ENCODE results near the gene SPG7. TPM values are rescaled to one million over a fixed set of nuclear protein-coding genes. Genes with fewer than 3 reads are reported as not detected.

Gene SPG7
- total RNA-seq, 1 experiment from 2014 or later = 160 TPM

GRCh38 chr16:89476379-89476778 lies 31.8 kb upstream of the SPG7 start:
- Histone ChIP-seq H3K79me2 (ENCODE audit: low read depth) (peaks cover 100% of the 10 kb centered on the region), H3K4me3 (0 out of 2 replicates have a peak overlapping the region, but pooled peaks have one; percentile 8), H3F3A (ENCODE audit: insufficient read depth, low read depth) (peaks cover 87% of the 10 kb centered on the region), H4K20me1 (ENCODE audit: insufficient read depth) (peaks cover 100% of the 10 kb centered on the region), H3K27ac (peak overlapping the region; percentile 55), H3K4me2 (peak overlapping the region; percentile 54), H2AFZ (no peak overlapping the region), H3K9me3 (ENCODE audit: insufficient read depth, low read depth) (no peaks in the 10 kb centered on the region), H3K36me3 (ENCODE audit: low read depth) (peaks cover 5% of the 10 kb centered on the region; the same call in 1 of the 2 replicates), H3K9me2 (ENCODE audit: insufficient read depth) (no peaks in the 10 kb centered on the region), H3K4me1 (replicated peaks; ENCODE audit: insufficient read depth) (peaks cover 99% of the 10 kb centered on the region), H3K27me3 (ENCODE audit: insufficient read depth, low read depth) (no peaks in the 10 kb centered on the region)
- TF ChIP-seq EZH2 (IDR thresholded peaks at IDR 0.05; ENCODE audit: low read depth) = no peak
- no peak for TF ChIP-seq CTCF (conservative IDR thresholded peaks at IDR 0.05)
- intact Hi-C loops (cut with micrococcal nuclease; ENCODE audit: unreplicated experiment) = loop anchor here (2.0 kb wide), 1 partner anchor 34 kb away; no protein-coding TSS in a partner anchor
- DNase-seq = peak; percentile 81 to 87
- BruUV-seq (replicated peaks) = no TSS peak
- ChIA-PET CTCF (no interaction called here), POLR2A (ENCODE audit: unreplicated experiment) (no interaction called here)

GRCh38 chr16:89476811-89477261 lies 31.4 kb upstream of the SPG7 start:
- H4K20me1 ChIP-seq (ENCODE audit: insufficient read depth) = peaks cover 100% of the 10 kb centered on the region
- H3K79me2 ChIP-seq (ENCODE audit: low read depth) = peaks cover 100% of the 10 kb centered on the region
- ChIA-PET POLR2A (ENCODE audit: unreplicated experiment) (interaction anchor here (0.7 kb wide), 1 partner anchor 717 kb away, joined by 35 read pairs; no protein-coding TSS in a partner anchor), CTCF (interaction anchor here (0.5 kb wide), 1 partner anchor 24 kb away, joined by 4 read pairs; no protein-coding TSS in a partner anchor)
- no peak overlapping the region for H2AFZ ChIP-seq
- no peaks in the 10 kb centered on the region for H3K27me3 ChIP-seq (ENCODE audit: insufficient read depth, low read depth)
- no TSS peak for BruUV-seq (replicated peaks)
- intact Hi-C loops (cut with micrococcal nuclease; ENCODE audit: unreplicated experiment) = loop anchor here (2.0 kb wide), 1 partner anchor 34 kb away; no protein-coding TSS in a partner anchor
- H3K36me3 ChIP-seq (ENCODE audit: low read depth) = peaks cover 4% of the 10 kb centered on the region; the same call in 1 of the 2 replicates
- peaks cover 97% of the 10 kb centered on the region for H3K4me1 ChIP-seq (replicated peaks; ENCODE audit: insufficient read depth)
- peaks cover 84% of the 10 kb centered on the region for H3F3A ChIP-seq (ENCODE audit: insufficient read depth, low read depth)
- H3K9me2 ChIP-seq (ENCODE audit: insufficient read depth) = no peaks in the 10 kb centered on the region
- TF ChIP-seq CTCF (conservative IDR thresholded peaks at IDR 0.05) = no peak
- TF ChIP-seq EZH2 (IDR thresholded peaks at IDR 0.05; ENCODE audit: low read depth) = no peak
- no peak for DNase-seq
- H3K27ac ChIP-seq = peak overlapping the region; percentile 55
- no peaks in the 10 kb centered on the region for H3K9me3 ChIP-seq (ENCODE audit: insufficient read depth, low read depth)
- peak overlapping the region; percentile 54 for H3K4me2 ChIP-seq
- 0 out of 2 replicates have a peak overlapping the region, but pooled peaks have one; percentile 8 for H3K4me3 ChIP-seq

- no peaks in the 10 kb centered on the region for H3K27me3 ChIP-seq (ENCODE audit: insufficient read depth, low read depth)
- ChIA-PET POLR2A (ENCODE audit: unreplicated experiment) (interaction anchor here (0.6 kb wide), 1 partner anchor 97 kb away, joined by 3 read pairs; no protein-coding TSS in a partner anchor), CTCF (no interaction called here)
- H4K20me1 ChIP-seq (ENCODE audit: insufficient read depth) = peaks cover 100% of the 10 kb centered on the region
- H2AFZ ChIP-seq = no peak overlapping the region
- H3F3A ChIP-seq (ENCODE audit: insufficient read depth, low read depth) = peaks cover 68% of the 10 kb centered on the region
- H3K4me3 ChIP-seq = no peak overlapping the region
- H3K9me3 ChIP-seq (ENCODE audit: insufficient read depth, low read depth) = no peaks in the 10 kb centered on the region
- H3K79me2 ChIP-seq (ENCODE audit: low read depth) = peaks cover 100% of the 10 kb centered on the region
- no peaks in the 10 kb centered on the region for H3K9me2 ChIP-seq (ENCODE audit: insufficient read depth)
- no TSS peak for BruUV-seq (replicated peaks)
- DNase-seq = peak in 1 of 2 experiments; percentile 75
- peaks cover 81% of the 10 kb centered on the region for H3K4me1 ChIP-seq (replicated peaks; ENCODE audit: insufficient read depth)
- H3K27ac ChIP-seq = peak overlapping the region; percentile 55
- H3K4me2 ChIP-seq = peak overlapping the region; percentile 54
- TF ChIP-seq EZH2 (IDR thresholded peaks at IDR 0.05; ENCODE audit: low read depth) (no peak), CTCF (conservative IDR thresholded peaks at IDR 0.05) (no peak)
- H3K36me3 ChIP-seq (ENCODE audit: low read depth) = no peaks in the 10 kb centered on the region
- intact Hi-C loops (cut with micrococcal nuclease; ENCODE audit: unreplicated experiment) = no loop called here
Measured at GRCh38 chr16:89478576-89479221, 29.5 kb upstream of the SPG7 start.

Measured in PC-9 (cell line).